Duodenal mucosa (tissue), 2 donors: Measurements from ENCODE around the gene SETDB1.
A peak's percentile ranks its signal among the peaks of the same experiment; 100 is the strongest.

ENCODE experiments used
- H3K27ac ChIP-seq: one replicate; pipeline ENCODE4 v1.7.0; 2013; ENCODE audit warnings: low read depth, low read length
- H3K27me3 ChIP-seq, 2 donors: one replicate each; pipeline ENCODE4 v1.7.0; 2013; ENCODE audit warnings: low read length in 2 of 2, control low read depth in 1 of 2; ENCODE audit not compliant: insufficient read depth in 2 of 2, control insufficient read depth in 1 of 2
- H3K36me3 ChIP-seq, 2 donors: one replicate each; pipeline ENCODE4 v1.7.0; 2013; ENCODE audit warnings: low read length in 2 of 2, control low read depth in 1 of 2; ENCODE audit not compliant: insufficient read depth in 2 of 2, control insufficient read depth in 1 of 2
- H3K4me1 ChIP-seq, 2 donors: one replicate each; pipeline ENCODE4 v1.7.0; 2013; ENCODE audit warnings: low read length in 2 of 2, control low read depth in 1 of 2; ENCODE audit not compliant: insufficient read depth in 2 of 2, control insufficient read depth in 1 of 2
- H3K4me3 ChIP-seq, 2 donors: one replicate each; pipeline ENCODE4 v1.7.0; 2013; ENCODE audit warnings: low read length in 2 of 2, low read depth in 1 of 2
- H3K9ac ChIP-seq, 2 donors: one replicate each; pipeline ENCODE4 v1.7.0; 2013; ENCODE audit warnings: low read length in 2 of 2, low read depth in 1 of 2
- H3K9me3 ChIP-seq, 2 donors: one replicate each; pipeline ENCODE4 v1.7.0; 2013; ENCODE audit warnings: low read length in 2 of 2, control low read depth in 1 of 2; ENCODE audit not compliant: control insufficient read depth in 1 of 2

Gene SETDB1

GRCh38 chr1:150964164-150964489, 38.0 kb downstream of the SETDB1 start:
- H3K9me3 ChIP-seq: no peaks in the 10 kb centered on the region
- no peak overlapping the region for H3K9ac ChIP-seq
- H3K4me3 ChIP-seq: no peak overlapping the region
- no peaks in the 10 kb centered on the region for H3K4me1 ChIP-seq
- H3K27me3 ChIP-seq: no peaks in the 10 kb centered on the region
- H3K36me3 ChIP-seq: peaks cover 71 to 90% of the 10 kb centered on the region in 2 donors
- H3K27ac ChIP-seq: no peak overlapping the region

- no peak overlapping the region for H3K9ac ChIP-seq
- no peak overlapping the region for H3K4me3 ChIP-seq
- H3K4me1 ChIP-seq: peaks cover 4 to 9% of the 10 kb centered on the region in 2 donors
- peaks cover 64 to 85% of the 10 kb centered on the region in 2 donors for H3K36me3 ChIP-seq
- H3K27me3 ChIP-seq: no peaks in the 10 kb centered on the region
- H3K9me3 ChIP-seq: no peaks in the 10 kb centered on the region
- no peak overlapping the region for H3K27ac ChIP-seq
Observed at GRCh38 chr1:150965605-150966004, 39.4 kb downstream of the SETDB1 start.

GRCh38 chr1:150966011-150966410, 39.8 kb downstream of the SETDB1 start:
- Histone ChIP-seq H3K27ac (no peak overlapping the region), H3K4me3 (no peak overlapping the region), H3K27me3 (no peaks in the 10 kb centered on the region), H3K9ac (no peak overlapping the region), H3K9me3 (no peaks in the 10 kb centered on the region), H3K4me1 (peaks cover 8 to 13% of the 10 kb centered on the region in 2 donors), H3K36me3 (peaks cover 60 to 81% of the 10 kb centered on the region in 2 donors)

- peaks cover 50 to 64% of the 10 kb centered on the region in 2 donors for H3K36me3 ChIP-seq
- H3K9ac ChIP-seq: no peak overlapping the region
- H3K27me3 ChIP-seq: no peaks in the 10 kb centered on the region
- peaks cover 27 to 32% of the 10 kb centered on the region in 2 donors for H3K4me1 ChIP-seq
- no peak overlapping the region for H3K4me3 ChIP-seq
- no peaks in the 10 kb centered on the region for H3K9me3 ChIP-seq
- no peak overlapping the region for H3K27ac ChIP-seq
Observed at GRCh38 chr1:150967936-150968335, 41.8 kb downstream of the SETDB1 start.

- Histone ChIP-seq H3K36me3 (peaks cover 49 to 58% of the 10 kb centered on the region in 2 donors), H3K9ac (no peak overlapping the region), H3K4me3 (no peak overlapping the region), H3K4me1 (peaks cover 32 to 38% of the 10 kb centered on the region in 2 donors), H3K27me3 (no peaks in the 10 kb centered on the region), H3K9me3 (no peaks in the 10 kb centered on the region), H3K27ac (no peak overlapping the region)
Observed at GRCh38 chr1:150968491-150968890, 42.3 kb downstream of the SETDB1 start.

GRCh38 chr1:150969626-150970025, 43.5 kb downstream of the SETDB1 start:
- Histone ChIP-seq H3K36me3 (peaks cover 38 to 47% of the 10 kb centered on the region in 2 donors), H3K4me3 (no peak overlapping the region), H3K9me3 (no peaks in the 10 kb centered on the region), H3K27me3 (no peaks in the 10 kb centered on the region), H3K9ac (no peak overlapping the region), H3K4me1 (peaks cover 32 to 40% of the 10 kb centered on the region in 2 donors), H3K27ac (no peak overlapping the region)

- peak overlapping the region; percentile 85 to 96 for H3K4me3 ChIP-seq
- peaks cover 28 to 35% of the 10 kb centered on the region in 2 donors for H3K36me3 ChIP-seq
- H3K9ac ChIP-seq: peak overlapping the region; percentile 3 to 27
- no peaks in the 10 kb centered on the region for H3K9me3 ChIP-seq
- H3K27me3 ChIP-seq: no peaks in the 10 kb centered on the region
- no peak overlapping the region for H3K27ac ChIP-seq
- H3K4me1 ChIP-seq: peaks cover 32 to 40% of the 10 kb centered on the region in 2 donors
Observed at GRCh38 chr1:150970808-150971582, 44.8 kb downstream of the SETDB1 start.

GRCh38 chr1:150971583-150972416, 45.6 kb downstream of the SETDB1 start:
- Histone ChIP-seq H3K4me3 (peak overlapping the region; percentile 85 to 96), H3K9me3 (no peaks in the 10 kb centered on the region), H3K4me1 (peaks cover 35 to 40% of the 10 kb centered on the region in 2 donors), H3K27ac (peak overlapping the region; percentile 41), H3K9ac (peak overlapping the region; percentile 92 to 94), H3K36me3 (peaks cover 20 to 27% of the 10 kb centered on the region in 2 donors), H3K27me3 (no peaks in the 10 kb centered on the region)

- Histone ChIP-seq H3K36me3 (peaks cover 14 to 20% of the 10 kb centered on the region in 2 donors), H3K4me1 (peaks cover 42 to 47% of the 10 kb centered on the region in 2 donors), H3K27ac (peak overlapping the region; percentile 41), H3K9me3 (no peaks in the 10 kb centered on the region), H3K9ac (peak overlapping the region; percentile 92 to 94), H3K4me3 (peak overlapping the region; percentile 85 to 96), H3K27me3 (no peaks in the 10 kb centered on the region)
Observed at GRCh38 chr1:150972417-150972940, 46.3 kb downstream of the SETDB1 start.
